Measurements from ENCODE around the gene ATXN7.

The ATXN7 gene

DNA sequence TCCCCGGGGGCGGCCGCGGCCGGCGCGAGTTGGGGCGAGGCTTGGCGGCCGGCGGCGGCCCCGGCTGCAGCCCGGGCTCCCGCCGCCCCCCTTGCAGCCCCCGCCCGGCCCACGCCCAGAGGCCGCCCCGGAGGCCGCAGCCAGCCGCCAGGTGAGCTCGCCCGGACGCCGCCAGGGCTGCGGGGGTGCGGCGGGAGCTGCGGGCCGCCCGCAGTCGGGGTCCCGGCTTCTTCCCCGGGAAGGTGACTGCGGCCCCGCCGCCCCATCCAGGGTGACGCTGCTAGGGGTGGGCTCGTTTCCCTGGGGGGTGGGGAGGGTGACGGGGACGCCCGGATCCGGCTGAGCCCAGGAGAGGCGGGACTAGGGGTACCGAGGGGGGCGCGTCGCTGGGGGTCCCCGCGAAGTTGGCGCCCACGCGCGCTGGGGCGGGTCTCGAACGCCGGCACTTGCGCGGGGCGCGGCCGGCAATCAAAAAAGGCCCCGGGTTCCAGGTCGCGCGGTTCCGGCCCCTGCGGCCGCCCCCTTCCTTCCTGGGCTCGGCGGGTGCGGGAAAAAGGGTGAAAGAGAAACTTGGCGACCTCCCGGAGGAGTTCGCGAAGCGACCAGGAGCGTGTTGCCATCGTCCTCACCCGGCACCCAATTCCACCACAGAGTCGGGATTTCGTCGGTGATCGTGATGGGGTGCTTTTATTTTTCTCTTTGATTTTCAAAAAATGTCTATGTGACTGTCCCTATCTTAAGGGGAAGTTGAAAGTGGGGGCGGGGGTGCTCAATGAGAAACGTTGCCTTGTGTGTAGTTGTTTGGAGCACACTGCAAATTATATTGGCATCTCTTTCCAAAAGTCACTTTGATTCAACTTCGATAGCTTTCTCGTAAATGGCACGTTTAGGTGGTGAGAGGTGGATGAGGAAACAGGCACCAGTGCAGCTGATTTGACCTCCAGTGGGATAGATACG is 619 bp downstream of the ATXN7 start:
- Histone ChIP-seq H3K27me3 (no peaks in the 10 kb centered on the region), H3K4me2 (peak overlapping the region; percentile 95), H3K9ac (peak overlapping the region; percentile 99), H3K9me3 (no peaks in the 10 kb centered on the region), H4K20me1 (peaks cover 65% of the 10 kb centered on the region), H3K27ac (peak overlapping the region; percentile 98), H3K4me1 (peaks cover 30% of the 10 kb centered on the region), H3K4me3 (peak overlapping the region; percentile 80), H3K36me3 (peaks cover 25% of the 10 kb centered on the region; the same call in 1 of the 2 replicates)
- TF ChIP-seq Cebpa-rat (IDR thresholded peaks at IDR 0.05), result no peak

DNA sequence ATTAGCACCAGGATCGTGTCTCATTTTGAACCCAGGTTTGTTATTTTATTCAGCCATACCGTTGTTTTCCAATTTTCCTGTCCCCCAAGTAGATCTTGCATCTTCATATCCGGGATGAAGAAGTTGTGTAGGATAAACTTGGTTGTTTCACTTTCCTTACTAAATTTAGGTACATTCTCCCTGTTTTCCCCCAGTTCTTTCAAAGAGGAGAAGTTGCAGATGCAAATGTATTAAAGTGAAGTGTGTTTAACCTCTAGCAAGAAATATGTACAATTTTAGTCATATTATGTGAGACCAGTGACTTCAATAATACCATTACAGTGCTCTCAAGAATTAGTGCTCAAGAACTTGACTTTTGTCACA is 1.3 kb downstream of the ATXN7 start:
- peak overlapping the region; percentile 80 for H3K4me3 ChIP-seq
- peaks cover 27% of the 10 kb centered on the region; the same call in 1 of the 2 replicates for H3K36me3 ChIP-seq
- peaks cover 65% of the 10 kb centered on the region for H4K20me1 ChIP-seq
- no peak for TF ChIP-seq Cebpa-rat (IDR thresholded peaks at IDR 0.05)
- H3K4me2 ChIP-seq, result peak overlapping the region; percentile 95
- H3K27me3 ChIP-seq, result no peaks in the 10 kb centered on the region
- peak overlapping the region; percentile 99 for H3K9ac ChIP-seq
- peak overlapping the region; percentile 98 for H3K27ac ChIP-seq
- peaks cover 30% of the 10 kb centered on the region for H3K4me1 ChIP-seq
- H3K9me3 ChIP-seq, result no peaks in the 10 kb centered on the region

DNA sequence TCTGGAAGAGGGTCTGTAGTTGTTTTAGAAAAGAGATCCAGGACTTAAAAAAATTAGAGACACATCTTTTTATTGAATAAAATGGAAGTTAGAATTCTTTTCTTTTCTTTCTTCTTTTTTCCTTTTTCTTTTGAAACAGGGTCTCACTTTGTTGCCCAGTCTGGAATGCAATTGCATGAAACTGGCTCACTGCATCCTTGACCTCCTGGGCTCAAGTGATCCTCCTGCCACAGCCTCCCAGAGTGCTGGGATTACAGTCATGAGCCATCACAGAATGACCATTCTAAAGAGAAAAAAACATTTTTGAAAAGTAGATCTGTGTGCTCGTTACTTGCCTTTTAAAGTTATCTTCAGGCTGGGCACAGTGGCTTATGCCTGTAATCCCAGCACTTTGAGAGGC is 3.6 kb downstream of the ATXN7 start:
- peaks cover 35% of the 10 kb centered on the region for H3K4me1 ChIP-seq
- H4K20me1 ChIP-seq, result peaks cover 66% of the 10 kb centered on the region
- H3K9ac ChIP-seq, result no peak overlapping the region
- H3K27ac ChIP-seq, result no peak overlapping the region
- H3K27me3 ChIP-seq, result no peaks in the 10 kb centered on the region
- H3K4me2 ChIP-seq, result no peak overlapping the region
- H3K4me3 ChIP-seq, result no peak overlapping the region
- H3K9me3 ChIP-seq, result no peaks in the 10 kb centered on the region
- no peak for TF ChIP-seq Cebpa-rat (IDR thresholded peaks at IDR 0.05)
- peaks cover 27% of the 10 kb centered on the region; the same call in 1 of the 2 replicates for H3K36me3 ChIP-seq

DNA sequence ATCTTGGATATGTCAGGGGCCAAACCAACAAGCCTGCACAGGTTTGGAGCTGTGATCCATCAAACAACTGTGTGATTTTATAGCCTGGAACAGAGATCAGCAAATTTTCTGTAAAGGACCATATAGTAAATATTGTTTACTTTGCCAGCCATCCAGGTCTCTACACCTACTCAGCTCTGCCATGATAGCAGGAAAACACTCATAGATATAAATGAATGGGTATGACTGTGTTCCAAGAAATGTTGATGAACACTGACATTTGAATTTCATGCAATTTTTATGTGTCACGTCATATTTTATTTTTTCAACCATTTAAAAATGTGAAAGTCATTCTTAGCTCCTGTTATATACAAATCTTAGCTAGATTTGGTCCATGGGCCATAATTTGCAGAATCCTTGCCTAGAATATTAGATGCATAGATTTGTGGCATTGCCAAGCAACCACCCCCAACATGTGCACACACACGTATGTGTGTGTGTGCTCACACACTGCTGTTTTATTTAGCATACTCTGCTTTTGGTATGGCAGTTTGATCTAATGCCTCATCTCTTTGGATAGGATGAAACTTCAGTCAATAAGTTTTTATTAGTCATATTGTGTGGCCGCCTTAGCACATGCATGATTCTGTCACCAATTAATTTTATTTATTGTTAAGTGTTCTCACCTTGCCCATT is 6.4 kb downstream of the ATXN7 start:
- Histone ChIP-seq H3K9me3 (no peaks in the 10 kb centered on the region), H3K36me3 (peaks cover 36% of the 10 kb centered on the region), H3K27ac (no peak overlapping the region), H4K20me1 (peaks cover 90% of the 10 kb centered on the region), H3K27me3 (no peaks in the 10 kb centered on the region), H3K4me2 (no peak overlapping the region), H3K9ac (no peak overlapping the region), H3K4me3 (no peak overlapping the region), H3K4me1 (peaks cover 29% of the 10 kb centered on the region)
- no peak for TF ChIP-seq Cebpa-rat (IDR thresholded peaks at IDR 0.05)

DNA sequence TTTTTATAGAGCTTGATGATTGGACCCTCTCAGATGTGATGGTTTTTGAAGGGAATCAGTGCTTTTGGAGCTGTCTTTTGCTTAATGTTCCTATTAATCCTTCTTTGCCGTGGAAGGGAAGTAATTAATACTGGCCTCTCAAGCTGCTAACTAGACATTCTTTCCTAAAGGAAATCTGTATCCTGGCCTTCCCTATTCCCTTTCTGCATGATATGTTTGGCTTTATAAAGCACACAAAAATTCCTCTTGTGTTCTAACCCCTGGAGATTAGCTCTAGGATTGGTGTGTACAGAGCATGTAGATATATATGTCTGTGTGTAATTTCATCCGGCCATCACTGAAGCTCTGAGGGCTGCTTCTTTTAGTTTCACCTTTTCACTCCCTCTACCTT is 6.9 kb downstream of the ATXN7 start:
- Histone ChIP-seq H3K9me3 (no peaks in the 10 kb centered on the region), H4K20me1 (peaks cover 95% of the 10 kb centered on the region), H3K9ac (no peak overlapping the region), H3K4me1 (peaks cover 24% of the 10 kb centered on the region), H3K4me2 (0 out of 2 replicates have a peak overlapping the region, but pooled peaks have one; percentile 15), H3K4me3 (no peak overlapping the region), H3K27me3 (no peaks in the 10 kb centered on the region), H3K27ac (no peak overlapping the region), H3K36me3 (peaks cover 36% of the 10 kb centered on the region)
- TF ChIP-seq Cebpa-rat (IDR thresholded peaks at IDR 0.05), result no peak

DNA sequence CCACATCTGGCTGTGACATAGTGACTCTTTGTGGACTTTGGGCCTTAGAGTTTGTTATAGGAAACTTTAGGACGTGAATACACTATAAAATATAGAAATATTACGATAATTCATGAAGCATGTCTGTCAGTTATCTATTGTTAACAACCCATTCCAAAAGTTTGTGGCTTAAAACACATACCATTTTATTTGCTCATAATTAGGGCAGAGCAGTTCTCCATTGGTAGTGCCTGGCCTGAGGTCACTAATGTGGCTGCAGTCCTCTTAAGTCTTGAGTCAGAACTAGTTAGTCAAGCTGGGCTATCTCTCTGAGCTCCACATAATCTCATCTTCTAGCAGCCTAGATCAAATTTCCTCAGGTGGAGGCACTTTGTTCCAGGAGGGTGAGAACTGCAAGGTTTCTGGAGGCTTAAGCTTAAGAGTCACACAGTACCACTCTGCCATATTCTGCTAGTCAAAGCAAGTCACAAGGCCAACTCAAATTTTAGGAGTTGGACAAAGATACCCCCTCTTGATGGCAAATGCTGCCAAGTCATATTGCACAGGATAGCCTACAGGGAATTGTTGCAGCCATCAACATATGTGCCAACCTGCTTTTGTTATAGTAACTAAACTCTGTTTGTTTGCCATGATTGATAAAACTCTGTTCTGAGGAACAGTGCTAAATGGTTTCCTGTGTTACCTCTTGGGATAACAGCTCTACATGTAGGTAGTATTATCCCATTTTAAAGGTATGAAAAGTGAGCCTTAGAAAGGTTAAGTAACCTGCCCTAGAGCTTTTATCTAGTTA is 8.7 kb downstream of the ATXN7 start:
- no peaks in the 10 kb centered on the region for H3K9me3 ChIP-seq
- H3K4me2 ChIP-seq, result 0 out of 2 replicates have a peak overlapping the region, but pooled peaks have one; percentile 7
- peaks cover 22% of the 10 kb centered on the region for H3K4me1 ChIP-seq
- no peaks in the 10 kb centered on the region for H3K27me3 ChIP-seq
- TF ChIP-seq Cebpa-rat (IDR thresholded peaks at IDR 0.05), result no peak
- peaks cover 25% of the 10 kb centered on the region for H3K36me3 ChIP-seq
- no peak overlapping the region for H3K4me3 ChIP-seq
- H4K20me1 ChIP-seq, result peaks cover 100% of the 10 kb centered on the region
- H3K9ac ChIP-seq, result no peak overlapping the region
- H3K27ac ChIP-seq, result no peak overlapping the region

DNA sequence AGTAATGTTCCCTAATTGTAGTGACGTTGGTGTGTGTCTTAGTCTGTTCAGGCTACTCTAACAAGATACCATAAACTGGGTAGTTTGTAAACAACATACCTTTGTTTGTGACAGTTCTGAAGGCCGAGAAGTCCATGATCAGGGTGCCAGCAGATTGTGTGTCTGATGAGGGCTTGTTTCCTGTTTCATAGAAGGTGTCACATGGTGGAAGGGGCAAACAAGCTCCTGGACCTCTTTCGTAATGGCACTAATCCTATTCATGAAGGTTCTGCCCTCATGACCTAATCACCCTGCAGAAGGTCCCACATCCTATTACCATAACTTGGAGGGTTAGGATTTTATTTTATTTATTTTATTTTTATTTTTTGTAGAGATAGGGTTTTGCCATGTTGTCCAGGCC is 11.1 kb downstream of the ATXN7 start:
- peaks cover 100% of the 10 kb centered on the region for H4K20me1 ChIP-seq
- no peak for TF ChIP-seq Cebpa-rat (IDR thresholded peaks at IDR 0.05)
- H3K9ac ChIP-seq, result no peak overlapping the region
- H3K9me3 ChIP-seq, result no peaks in the 10 kb centered on the region
- H3K27ac ChIP-seq, result no peak overlapping the region
- H3K36me3 ChIP-seq, result peaks cover 20% of the 10 kb centered on the region
- no peak overlapping the region for H3K4me3 ChIP-seq
- peaks cover 31% of the 10 kb centered on the region for H3K4me1 ChIP-seq
- no peaks in the 10 kb centered on the region for H3K27me3 ChIP-seq
- no peak overlapping the region for H3K4me2 ChIP-seq

DNA sequence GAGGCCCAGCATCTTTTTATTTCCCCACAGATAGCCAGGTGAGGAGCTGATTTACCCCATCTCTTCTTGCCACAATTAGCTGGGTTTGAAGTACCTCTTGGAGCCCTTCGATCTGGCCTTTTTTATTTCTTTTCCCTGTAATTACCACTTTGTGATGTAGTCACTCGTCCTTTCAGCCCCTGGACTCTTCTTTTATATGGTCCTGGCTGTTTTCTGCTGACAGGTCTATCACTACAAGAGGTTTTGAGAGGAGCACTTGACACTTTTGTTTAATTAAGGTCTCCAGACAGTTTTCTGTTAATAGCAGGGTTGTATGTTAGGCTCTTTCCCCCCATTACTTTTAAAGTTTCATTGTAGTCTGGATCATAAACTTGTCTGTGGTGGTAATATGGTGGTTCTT is 11.8 kb downstream of the ATXN7 start:
- TF ChIP-seq Cebpa-rat (IDR thresholded peaks at IDR 0.05), result no peak
- H3K27me3 ChIP-seq, result no peaks in the 10 kb centered on the region
- no peak overlapping the region for H3K4me3 ChIP-seq
- H3K9ac ChIP-seq, result no peak overlapping the region
- no peak overlapping the region for H3K27ac ChIP-seq
- H3K36me3 ChIP-seq, result peaks cover 24% of the 10 kb centered on the region
- H4K20me1 ChIP-seq, result peaks cover 100% of the 10 kb centered on the region
- peaks cover 27% of the 10 kb centered on the region for H3K4me1 ChIP-seq
- no peak overlapping the region for H3K4me2 ChIP-seq
- no peaks in the 10 kb centered on the region for H3K9me3 ChIP-seq

DNA sequence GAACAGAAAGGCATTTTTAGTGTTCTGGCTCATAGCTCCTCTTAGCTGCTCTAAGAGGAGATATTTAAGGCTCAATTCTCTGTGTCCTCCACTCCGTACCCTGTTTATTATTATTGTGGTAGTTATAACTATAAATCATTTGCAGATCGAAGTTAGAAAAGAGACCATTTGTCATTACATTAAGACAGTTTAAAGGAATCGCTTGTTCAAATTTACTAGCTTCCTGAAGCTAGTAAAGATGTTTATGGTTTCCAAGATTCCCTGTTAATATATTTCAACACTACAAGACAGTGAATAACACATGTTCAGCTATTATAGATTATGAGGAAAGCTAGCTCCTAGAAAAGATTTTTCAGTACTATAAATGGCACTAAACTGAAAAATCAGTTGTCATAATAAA is 12.6 kb downstream of the ATXN7 start:
- Histone ChIP-seq H3K27me3 (no peaks in the 10 kb centered on the region), H3K27ac (no peak overlapping the region), H3K4me3 (no peak overlapping the region), H3K36me3 (peaks cover 29% of the 10 kb centered on the region), H3K4me1 (peaks cover 27% of the 10 kb centered on the region; the same call in 1 of the 2 replicates), H3K9ac (no peak overlapping the region), H4K20me1 (peaks cover 100% of the 10 kb centered on the region), H3K9me3 (no peaks in the 10 kb centered on the region), H3K4me2 (no peak overlapping the region)
- no peak for TF ChIP-seq Cebpa-rat (IDR thresholded peaks at IDR 0.05)
